Esophagus squamous epithelium (tissue), 4 donors: Measurements from ENCODE around the gene HS6ST1.

Experiments
- CTCF ChIP-seq, 6 experiments: fragments of 450-650 bp in 4 of 6; fragments of 200-600 bp in 2 of 6; sonication (generic) in 2 of 6; IDR thresholded peaks; one replicate each; pipeline ENCODE4 v1.5.1; 2016 to 2019; ENCODE audit warnings: antibody characterized with exemption in 6 of 6, mild to moderate bottlenecking in 4 of 6, moderate library complexity in 4 of 6
- POLR2A ChIP-seq, 4 donors: fragments of 450-650 bp; IDR thresholded peaks; one replicate each; pipeline ENCODE4 v1.6.1; 2017; ENCODE audit warnings: antibody characterized with exemption in 4 of 4, mild to moderate bottlenecking in 4 of 4, moderate library complexity in 3 of 4

- TF ChIP-seq CTCF (IDR thresholded peaks at IDR 0.05) = no peak
- TF ChIP-seq POLR2A (IDR thresholded peaks at IDR 0.05) = no peak
Observed at GRCh38 chr2:128327180-128327964, 8.7 kb upstream of the HS6ST1 start.
